HFF-Myc (cell line): Measurements from ENCODE around the gene NUP160.
"Not testable (repeated sequence)": the region's sequence is repeated elsewhere in the genome, so short reads cannot be mapped to it uniquely, and the experiment has no call there.

ENCODE experiments used
- DNase-seq: peaks from one replicate; pipeline ENCODE4 v3.0.0-alpha.2; 2011; ENCODE audit warnings: low read depth; ENCODE audit errors: extremely low read depth
- H3K4me3 ChIP-seq: replicated peaks from 2 replicates; pipeline ENCODE4 v1.5.1; 2011; ENCODE audit warnings: low read depth, mild to moderate bottlenecking, control low read depth, low read length
- CTCF ChIP-seq: IDR thresholded peaks from 2 replicates; pipeline ENCODE4 v1.5.1; 2012; ENCODE audit warnings: mild to moderate bottlenecking, low read depth, low read length, control low read depth; ENCODE audit errors: missing control alignments

NUP160 gene, protein sequence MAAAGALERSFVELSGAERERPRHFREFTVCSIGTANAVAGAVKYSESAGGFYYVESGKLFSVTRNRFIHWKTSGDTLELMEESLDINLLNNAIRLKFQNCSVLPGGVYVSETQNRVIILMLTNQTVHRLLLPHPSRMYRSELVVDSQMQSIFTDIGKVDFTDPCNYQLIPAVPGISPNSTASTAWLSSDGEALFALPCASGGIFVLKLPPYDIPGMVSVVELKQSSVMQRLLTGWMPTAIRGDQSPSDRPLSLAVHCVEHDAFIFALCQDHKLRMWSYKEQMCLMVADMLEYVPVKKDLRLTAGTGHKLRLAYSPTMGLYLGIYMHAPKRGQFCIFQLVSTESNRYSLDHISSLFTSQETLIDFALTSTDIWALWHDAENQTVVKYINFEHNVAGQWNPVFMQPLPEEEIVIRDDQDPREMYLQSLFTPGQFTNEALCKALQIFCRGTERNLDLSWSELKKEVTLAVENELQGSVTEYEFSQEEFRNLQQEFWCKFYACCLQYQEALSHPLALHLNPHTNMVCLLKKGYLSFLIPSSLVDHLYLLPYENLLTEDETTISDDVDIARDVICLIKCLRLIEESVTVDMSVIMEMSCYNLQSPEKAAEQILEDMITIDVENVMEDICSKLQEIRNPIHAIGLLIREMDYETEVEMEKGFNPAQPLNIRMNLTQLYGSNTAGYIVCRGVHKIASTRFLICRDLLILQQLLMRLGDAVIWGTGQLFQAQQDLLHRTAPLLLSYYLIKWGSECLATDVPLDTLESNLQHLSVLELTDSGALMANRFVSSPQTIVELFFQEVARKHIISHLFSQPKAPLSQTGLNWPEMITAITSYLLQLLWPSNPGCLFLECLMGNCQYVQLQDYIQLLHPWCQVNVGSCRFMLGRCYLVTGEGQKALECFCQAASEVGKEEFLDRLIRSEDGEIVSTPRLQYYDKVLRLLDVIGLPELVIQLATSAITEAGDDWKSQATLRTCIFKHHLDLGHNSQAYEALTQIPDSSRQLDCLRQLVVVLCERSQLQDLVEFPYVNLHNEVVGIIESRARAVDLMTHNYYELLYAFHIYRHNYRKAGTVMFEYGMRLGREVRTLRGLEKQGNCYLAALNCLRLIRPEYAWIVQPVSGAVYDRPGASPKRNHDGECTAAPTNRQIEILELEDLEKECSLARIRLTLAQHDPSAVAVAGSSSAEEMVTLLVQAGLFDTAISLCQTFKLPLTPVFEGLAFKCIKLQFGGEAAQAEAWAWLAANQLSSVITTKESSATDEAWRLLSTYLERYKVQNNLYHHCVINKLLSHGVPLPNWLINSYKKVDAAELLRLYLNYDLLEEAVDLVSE (N-terminal part only)

DNA sequence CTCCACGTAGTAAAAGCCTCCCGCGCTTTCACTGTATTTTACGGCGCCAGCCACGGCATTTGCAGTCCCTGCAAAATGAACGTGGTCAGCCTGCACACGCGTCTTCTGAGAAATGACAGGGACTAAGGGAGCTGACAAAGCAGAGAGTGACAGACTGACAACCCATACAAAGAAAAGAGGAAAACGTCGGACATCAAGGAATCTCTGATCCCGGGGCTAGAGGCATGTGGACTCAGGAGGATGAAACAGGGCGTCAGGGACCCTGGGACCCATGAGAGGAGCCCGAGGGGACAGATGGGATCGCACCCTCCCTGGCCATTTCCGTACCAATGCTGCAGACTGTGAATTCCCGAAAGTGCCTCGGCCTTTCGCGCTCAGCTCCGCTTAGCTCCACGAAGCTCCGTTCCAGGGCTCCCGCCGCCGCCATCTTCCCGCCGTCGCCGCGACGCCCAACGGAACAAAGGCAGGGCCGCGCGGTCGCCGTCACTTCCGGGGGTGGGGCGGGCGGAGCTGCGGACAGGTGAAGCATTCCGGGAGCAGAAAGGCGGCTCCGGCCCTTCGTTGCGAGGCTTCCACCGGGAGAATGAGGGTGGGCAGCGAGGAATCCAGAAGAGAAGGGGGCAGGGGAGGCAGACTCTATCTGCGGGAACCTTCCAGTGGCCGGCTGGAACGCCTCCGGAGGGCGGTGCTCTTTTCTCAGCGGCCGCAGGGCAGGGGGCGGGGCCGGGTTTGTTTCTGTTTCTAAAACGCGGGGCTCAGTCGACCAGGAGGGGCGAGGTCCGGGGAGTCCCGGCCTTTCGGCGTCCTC, at the start of gene NUP160:
NUP160 (minus strand) TSS at position 459 of the 808 bp plus-strand sequence; CDS start at position 427, 32 bp downstream.
- no peak for DNase-seq
- no peak for TF ChIP-seq CTCF

DNA sequence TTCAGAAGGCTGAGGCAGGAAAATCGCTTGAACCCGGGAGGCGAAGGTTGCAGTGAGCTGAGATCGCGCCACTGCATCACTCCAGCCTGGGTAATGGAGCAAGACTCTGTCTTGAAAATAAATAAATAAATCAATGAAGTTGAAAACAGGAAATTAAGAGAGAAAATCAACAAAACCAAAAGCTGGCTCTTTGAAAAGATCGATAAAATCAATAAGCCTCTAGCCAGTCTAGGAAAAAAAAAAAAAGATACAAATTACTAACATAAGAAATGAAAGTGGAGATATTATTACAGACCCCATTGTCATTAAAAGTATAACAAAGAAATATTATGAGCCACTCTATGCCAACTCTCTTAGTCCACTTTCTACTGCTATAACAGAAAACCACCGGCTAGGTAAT, 48.0 kb upstream of the NUP160 start:
- no peak for TF ChIP-seq CTCF
- no peak overlapping the region for H3K4me3 ChIP-seq
- no peak for DNase-seq

More for the DNA sequence above, at the start of gene NUP160:
- H3K4me3 ChIP-seq: peak within 1 kb of the TSS; percentile 100

DNA sequence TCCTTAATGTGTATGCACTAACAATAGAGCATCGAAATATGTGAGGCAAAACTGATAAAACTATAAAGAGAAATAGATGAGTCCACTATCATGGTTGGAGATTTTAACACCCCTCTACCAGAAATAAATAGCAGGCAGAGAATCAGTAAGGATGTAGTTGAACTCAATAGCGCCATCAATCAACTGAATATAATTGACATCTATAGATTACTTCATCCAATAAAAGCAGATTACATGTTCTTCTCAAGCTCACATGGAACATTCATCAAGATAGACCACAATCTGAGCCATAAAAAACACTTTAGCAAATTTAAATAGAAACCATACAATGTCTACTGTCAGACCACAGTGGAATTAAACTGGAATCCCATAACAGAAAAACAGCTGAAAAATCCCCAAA, 46.9 kb upstream of the NUP160 start:
- no peak for TF ChIP-seq CTCF
- no peak overlapping the region for H3K4me3 ChIP-seq
- no peak for DNase-seq

- not testable (repeated sequence) for DNase-seq
Observed at GRCh38 chr11:47892546-47893276, 44.6 kb upstream of the NUP160 start.

DNA sequence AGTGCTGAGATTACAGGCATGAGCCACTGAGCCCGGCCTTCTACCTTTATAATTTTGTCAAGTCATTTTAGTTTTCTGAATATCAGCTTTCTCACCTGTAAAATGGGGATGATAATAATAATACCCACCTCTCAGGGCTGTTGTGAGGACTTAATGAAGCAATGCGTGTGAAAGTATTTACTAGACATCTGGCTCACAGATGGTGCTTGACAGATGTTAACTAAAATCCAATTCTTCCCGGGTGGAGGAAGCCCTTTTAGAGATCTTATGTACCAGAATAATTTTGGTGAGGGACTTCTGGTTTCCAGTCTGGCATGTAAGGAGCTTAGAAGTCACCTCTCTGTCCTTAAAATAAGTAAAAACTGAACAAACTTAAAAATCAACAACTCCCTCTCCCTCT, 43.7 kb upstream of the NUP160 start:
- H3K4me3 ChIP-seq: no peak overlapping the region
- DNase-seq: peak; percentile 58
- no peak for TF ChIP-seq CTCF

More at GRCh38 chr11:47892546-47893276, 44.6 kb upstream of the NUP160 start:
- not testable (repeated sequence) for H3K4me3 ChIP-seq

DNA sequence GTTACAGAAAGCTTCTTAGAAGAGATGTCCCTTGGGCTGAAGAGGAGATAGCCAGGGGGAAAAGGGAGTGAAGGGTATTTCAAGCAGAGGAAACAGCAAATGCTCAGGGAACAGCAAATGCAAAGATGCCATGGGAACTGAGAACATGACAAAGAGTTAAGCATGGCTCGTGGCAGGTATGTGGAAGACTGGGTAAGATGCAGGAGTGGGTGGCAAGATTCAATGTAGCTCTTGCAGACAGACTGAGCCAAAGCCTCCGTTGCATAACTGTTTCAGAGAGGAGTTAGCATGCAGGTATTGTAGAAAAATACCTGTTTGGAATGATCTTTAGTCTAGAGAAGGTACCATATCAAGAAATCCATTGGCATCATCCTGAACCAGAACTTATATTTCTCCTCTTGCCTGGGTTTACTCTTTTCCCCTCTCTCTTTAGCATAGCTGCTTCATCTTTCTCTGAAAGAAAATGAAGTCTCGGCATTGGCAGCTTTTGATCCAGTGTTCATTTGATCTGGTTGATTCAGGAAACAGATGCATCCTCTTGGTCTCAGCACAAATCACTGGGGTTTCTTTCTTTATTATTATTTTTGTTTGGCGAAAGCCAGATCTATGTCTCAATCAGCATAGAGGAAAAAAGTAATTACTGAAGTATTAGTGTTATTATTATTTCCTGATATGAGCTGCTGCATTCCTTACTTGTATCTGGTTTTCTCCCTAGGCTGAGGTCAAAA, 41.7 kb upstream of the NUP160 start:
- TF ChIP-seq CTCF: no peak
- H3K4me3 ChIP-seq: no peak overlapping the region
- no peak for DNase-seq
